Duodenal mucosa (tissue), 2 donors: Measurements from ENCODE around the gene SURF6.

ENCODE experiments used
- H3K27ac ChIP-seq: one replicate; pipeline ENCODE4 v1.7.0; 2013; ENCODE audit warnings: low read depth, low read length
- H3K27me3 ChIP-seq, 2 donors: one replicate each; pipeline ENCODE4 v1.7.0; 2013; ENCODE audit warnings: low read length in 2 of 2, control low read depth in 1 of 2; ENCODE audit not compliant: insufficient read depth in 2 of 2, control insufficient read depth in 1 of 2
- H3K36me3 ChIP-seq, 2 donors: one replicate each; pipeline ENCODE4 v1.7.0; 2013; ENCODE audit warnings: low read length in 2 of 2, control low read depth in 1 of 2; ENCODE audit not compliant: insufficient read depth in 2 of 2, control insufficient read depth in 1 of 2
- H3K4me1 ChIP-seq, 2 donors: one replicate each; pipeline ENCODE4 v1.7.0; 2013; ENCODE audit warnings: low read length in 2 of 2, control low read depth in 1 of 2; ENCODE audit not compliant: insufficient read depth in 2 of 2, control insufficient read depth in 1 of 2
- H3K4me3 ChIP-seq, 2 donors: one replicate each; pipeline ENCODE4 v1.7.0; 2013; ENCODE audit warnings: low read length in 2 of 2, low read depth in 1 of 2
- H3K9ac ChIP-seq, 2 donors: one replicate each; pipeline ENCODE4 v1.7.0; 2013; ENCODE audit warnings: low read length in 2 of 2, low read depth in 1 of 2
- H3K9me3 ChIP-seq, 2 donors: one replicate each; pipeline ENCODE4 v1.7.0; 2013; ENCODE audit warnings: low read length in 2 of 2, control low read depth in 1 of 2; ENCODE audit not compliant: control insufficient read depth in 1 of 2

SURF6 gene

DNA sequence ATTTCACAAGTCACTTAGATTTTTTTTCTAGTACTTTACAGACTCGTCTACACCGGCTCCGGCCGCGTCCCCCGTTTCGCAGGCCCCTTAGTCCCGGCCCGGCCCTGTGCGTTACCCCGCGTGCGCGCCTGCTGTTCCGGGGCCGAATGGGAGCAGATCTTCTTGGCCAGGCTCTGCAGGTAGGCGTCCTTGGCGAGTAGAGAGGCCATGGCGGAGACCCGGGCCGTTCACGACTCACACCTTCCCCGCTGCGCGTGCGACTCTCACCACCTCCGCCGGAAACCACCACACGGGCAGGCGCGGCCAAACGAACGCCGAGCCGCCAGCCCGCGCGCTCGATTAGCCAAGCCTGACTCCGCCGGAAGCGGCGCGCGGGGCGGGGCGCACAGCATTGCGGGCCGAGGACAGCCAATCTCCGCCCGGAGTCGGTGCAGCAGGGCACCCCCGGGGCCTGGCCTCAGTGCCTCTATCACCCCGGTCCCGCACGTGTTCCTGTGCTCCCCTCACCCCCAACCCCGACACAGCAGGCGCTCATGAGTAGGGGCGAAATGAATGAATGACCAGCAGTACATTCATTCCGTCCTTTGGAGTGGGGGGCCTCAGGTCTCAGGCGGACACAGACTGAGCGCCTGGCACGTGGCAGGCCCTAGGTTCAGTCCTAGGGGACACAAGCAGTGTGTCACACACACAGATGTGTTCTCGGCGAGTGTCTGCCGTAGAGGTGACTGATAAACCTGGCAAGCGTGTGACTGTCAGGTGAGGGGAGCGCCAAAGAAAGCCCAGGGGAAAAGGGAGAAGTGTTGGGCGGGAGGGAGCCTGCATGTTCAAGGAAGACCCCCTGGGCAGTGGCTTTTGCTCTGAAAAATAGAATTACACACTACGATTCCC lies at the start of gene SURF6:
TSS of gene SURF6 (minus strand) at position 265 of the 888 bp plus-strand sequence. CDS start at position 209, 56 bp downstream.
- H3K4me1 ChIP-seq = peaks cover 27 to 43% of the 10 kb centered on the region in 2 donors
- peak within 1 kb of the TSS; percentile 50 for H3K27ac ChIP-seq
- peak within 1 kb of the TSS; percentile 85 to 97 for H3K4me3 ChIP-seq
- H3K9ac ChIP-seq = peak within 1 kb of the TSS; percentile 79 to 81
- no peaks in the 10 kb centered on the region for H3K27me3 ChIP-seq
- peaks cover 35 to 55% of the 10 kb centered on the region in 2 donors for H3K36me3 ChIP-seq
- H3K9me3 ChIP-seq = no peaks in the 10 kb centered on the region

GRCh38 chr9:133385452-133385851 lies 49.5 kb upstream of the SURF6 start:
- Histone ChIP-seq H3K36me3 (no peaks in the 10 kb centered on the region), H3K4me1 (no peaks in the 10 kb centered on the region), H3K9ac (no peak overlapping the region), H3K27me3 (no peaks in the 10 kb centered on the region), H3K4me3 (no peak overlapping the region), H3K9me3 (no peaks in the 10 kb centered on the region), H3K27ac (no peak overlapping the region)

- Histone ChIP-seq H3K27ac (no peak overlapping the region), H3K4me1 (no peaks in the 10 kb centered on the region), H3K4me3 (no peak overlapping the region), H3K9me3 (no peaks in the 10 kb centered on the region), H3K36me3 (no peaks in the 10 kb centered on the region), H3K27me3 (no peaks in the 10 kb centered on the region), H3K9ac (no peak overlapping the region)
These were observed 48.8 kb upstream of the SURF6 start for GRCh38 chr9:133384736-133385321.

DNA sequence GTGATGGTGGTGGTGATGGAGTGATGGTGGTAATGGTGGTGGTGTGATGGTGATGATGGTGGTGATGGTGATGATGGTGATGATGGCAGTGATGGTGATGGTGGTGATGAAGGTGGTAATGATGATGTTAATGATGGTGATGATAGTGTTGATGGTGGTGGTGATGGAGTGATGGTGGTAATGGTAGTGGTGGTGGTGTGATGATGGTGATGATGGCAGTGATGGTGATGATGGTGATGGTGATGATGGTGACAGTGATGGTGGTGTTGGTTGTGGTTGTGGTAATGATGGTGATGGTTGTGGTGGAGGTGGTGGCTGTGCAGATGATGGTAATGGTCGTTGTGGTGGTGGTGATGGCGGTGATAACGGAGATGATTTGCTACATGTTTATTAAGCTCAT lies 47.5 kb upstream of the SURF6 start:
- H3K27me3 ChIP-seq = no peaks in the 10 kb centered on the region
- peak overlapping the region in 1 of 2 donors; percentile 13 for H3K9ac ChIP-seq
- no peak overlapping the region for H3K4me3 ChIP-seq
- H3K4me1 ChIP-seq = no peaks in the 10 kb centered on the region
- H3K36me3 ChIP-seq = no peaks in the 10 kb centered on the region
- no peak overlapping the region for H3K27ac ChIP-seq
- no peaks in the 10 kb centered on the region for H3K9me3 ChIP-seq

DNA sequence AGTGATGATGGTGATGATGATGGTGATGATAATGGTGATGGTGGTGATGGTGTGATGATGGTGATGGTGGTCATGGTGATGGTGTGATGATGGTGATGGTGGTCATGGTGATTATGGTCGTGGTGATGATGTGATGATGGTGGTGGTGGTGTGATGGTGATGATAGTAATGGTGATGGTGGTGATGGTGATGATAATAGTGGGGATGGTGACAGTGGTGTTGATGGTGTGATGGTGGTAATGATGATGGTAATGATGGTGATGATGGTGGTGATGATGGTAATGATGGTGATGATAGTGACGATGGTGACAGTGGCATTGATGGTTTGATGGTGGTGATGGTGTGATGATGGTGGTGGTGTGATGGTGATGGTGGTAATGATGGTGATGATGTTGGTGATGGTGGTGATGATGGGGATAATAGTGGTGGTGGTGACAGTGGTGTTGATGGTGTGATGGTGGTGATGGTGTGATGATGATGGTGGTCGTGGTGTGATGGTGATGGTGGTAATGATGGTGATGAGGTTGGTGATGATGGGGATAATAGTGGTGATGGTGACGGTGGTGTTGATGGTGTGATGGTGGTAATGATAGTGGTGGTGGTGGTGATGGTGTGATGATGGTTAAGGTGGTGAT lies 46.6 kb upstream of the SURF6 start:
- Histone ChIP-seq H3K27ac (no peak overlapping the region), H3K36me3 (no peaks in the 10 kb centered on the region), H3K4me3 (no peak overlapping the region), H3K27me3 (no peaks in the 10 kb centered on the region), H3K9ac (no peak overlapping the region), H3K4me1 (no peaks in the 10 kb centered on the region), H3K9me3 (no peaks in the 10 kb centered on the region)

GRCh38 chr9:133380734-133381133 lies 44.7 kb upstream of the SURF6 start:
- Histone ChIP-seq H3K9ac (no peak overlapping the region), H3K27me3 (no peaks in the 10 kb centered on the region), H3K9me3 (no peaks in the 10 kb centered on the region), H3K36me3 (no peaks in the 10 kb centered on the region), H3K27ac (no peak overlapping the region), H3K4me3 (no peak overlapping the region), H3K4me1 (peaks cover 0 to 5% of the 10 kb centered on the region in 2 donors)

DNA sequence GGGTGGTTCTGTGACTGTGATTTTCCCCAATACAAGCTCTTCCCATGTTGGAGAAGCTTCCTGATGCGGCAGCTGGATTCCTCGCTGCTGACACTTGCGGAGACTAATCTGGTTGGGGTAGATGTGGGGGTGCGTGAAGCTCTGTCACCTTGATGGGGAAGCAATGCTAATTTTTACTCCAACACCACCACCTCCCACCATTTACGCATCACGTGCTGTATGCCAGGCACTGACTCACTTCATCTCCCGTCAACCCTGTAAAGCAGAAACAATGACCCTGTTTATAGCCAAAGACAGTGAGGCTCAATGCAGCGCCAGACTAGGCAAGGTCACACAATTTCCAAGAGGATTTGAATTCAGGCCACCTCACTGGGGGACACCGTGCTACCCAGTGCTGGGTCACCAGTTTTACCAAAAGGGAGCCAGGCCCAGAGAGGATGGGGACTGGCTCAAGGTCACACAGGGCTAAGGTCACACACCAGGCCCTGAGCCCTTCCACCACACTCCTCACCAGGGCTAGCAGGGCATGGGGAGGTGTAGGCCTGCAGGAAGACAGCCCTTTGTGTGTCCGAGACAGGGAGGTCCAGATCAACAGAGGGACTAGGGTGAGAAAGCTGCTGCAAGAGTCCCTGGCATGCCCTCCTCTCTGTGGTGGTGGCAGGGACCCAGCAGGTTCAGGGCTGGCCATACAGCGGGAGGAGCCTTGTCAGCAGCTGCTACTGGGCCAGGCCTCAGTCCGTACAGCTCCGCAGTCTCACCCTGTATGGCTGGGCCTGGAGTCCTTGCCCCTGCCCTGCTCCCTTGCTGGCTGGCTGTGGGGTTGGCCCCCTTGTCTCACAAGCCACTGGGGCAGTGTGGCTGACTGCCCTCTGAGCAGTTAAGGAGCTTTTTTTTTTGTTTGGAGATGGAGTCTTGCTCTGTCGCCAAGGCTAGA lies 43.4 kb upstream of the SURF6 start:
- Histone ChIP-seq H3K4me1 (peaks cover 0 to 11% of the 10 kb centered on the region in 2 donors), H3K27ac (no peak overlapping the region), H3K9ac (no peak overlapping the region), H3K27me3 (no peaks in the 10 kb centered on the region), H3K9me3 (no peaks in the 10 kb centered on the region), H3K4me3 (no peak overlapping the region), H3K36me3 (no peaks in the 10 kb centered on the region)

DNA sequence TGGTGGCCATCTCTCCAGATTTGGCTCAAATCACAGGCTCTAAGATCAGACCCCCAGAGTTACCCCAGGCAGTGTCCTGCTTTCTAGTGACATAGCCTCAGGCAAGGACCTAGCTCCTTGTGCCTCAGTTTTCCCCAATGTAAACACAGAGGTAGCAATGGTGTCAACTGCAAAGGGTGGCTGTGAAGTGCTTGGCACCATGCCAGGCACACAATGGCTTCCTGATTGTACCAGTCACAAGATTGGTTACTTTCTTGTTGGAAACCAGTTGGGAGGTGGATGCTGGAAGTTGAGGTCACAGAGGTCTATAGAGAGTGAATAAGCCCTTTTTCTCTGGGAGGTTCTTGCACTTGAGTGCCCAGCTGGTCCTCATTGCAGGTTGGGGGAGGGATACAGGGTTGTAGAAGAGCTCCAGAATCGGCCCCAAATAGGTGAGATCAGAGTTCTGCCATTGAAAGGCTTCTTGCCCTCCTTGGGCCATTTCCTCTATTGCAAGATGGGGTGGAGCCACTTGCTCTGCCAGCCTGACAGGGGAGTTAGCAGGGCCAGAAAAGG lies 42.5 kb upstream of the SURF6 start:
- no peak overlapping the region for H3K4me3 ChIP-seq
- no peaks in the 10 kb centered on the region for H3K27me3 ChIP-seq
- H3K4me1 ChIP-seq = peaks cover 3 to 19% of the 10 kb centered on the region in 2 donors
- no peaks in the 10 kb centered on the region for H3K9me3 ChIP-seq
- H3K27ac ChIP-seq = no peak overlapping the region
- H3K9ac ChIP-seq = no peak overlapping the region
- no peaks in the 10 kb centered on the region for H3K36me3 ChIP-seq

- Histone ChIP-seq H3K9me3 (no peaks in the 10 kb centered on the region), H3K4me3 (no peak overlapping the region), H3K4me1 (peaks cover 8 to 27% of the 10 kb centered on the region in 2 donors), H3K27ac (no peak overlapping the region), H3K9ac (no peak overlapping the region), H3K27me3 (no peaks in the 10 kb centered on the region), H3K36me3 (peaks cover under 1 to 7% of the 10 kb centered on the region in 2 donors)
These were observed 41.8 kb upstream of the SURF6 start for GRCh38 chr9:133377721-133378216.
